Gastrocnemius medialis (tissue), 4 donors: ENCODE results near the gene FRY. TPM values are rescaled to one million over a fixed set of nuclear protein-coding genes. Genes with fewer than 3 reads are reported as not detected.

Experiments used
- ATAC-seq, 2 donors: fragments of 150-250 bp; one replicate each; pipeline ENCODE4 v1.9.1; 2016
- DNase-seq, 2 donors: peaks; one replicate each; pipeline ENCODE4 v3.0.0-alpha.2; 2019
- H3K27ac ChIP-seq, 4 donors: fragments of 200-600 bp; sonication (generic); 1 replicate in 1 of 4; 2 replicates in 3 of 4; pipeline ENCODE4 v1.5.1; 2016 to 2018; ENCODE audit warnings: mild to moderate bottlenecking in 2 of 4, moderate library complexity in 1 of 4
- H3K27me3 ChIP-seq, 3 donors: fragments of 200-600 bp; sonication (generic) in 2 of 3; 1 replicate in 1 of 3; 2 replicates in 2 of 3; pipeline versions ENCODE4 v1.5.1 to v1.6.0; 2016 to 2019; ENCODE audit warnings: mild to moderate bottlenecking in 1 of 3, moderate library complexity in 1 of 3
- H3K36me3 ChIP-seq, 2 donors: fragments of 200-600 bp; sonication (generic) in 1 of 2; one replicate each; pipeline ENCODE4 v1.5.1; 2017 to 2018
- H3K4me1 ChIP-seq, 2 donors: fragments of 200-600 bp; sonication (generic) in 1 of 2; one replicate each; pipeline ENCODE4 v1.5.1; 2016 to 2017; ENCODE audit warnings: mild to moderate bottlenecking in 2 of 2
- H3K4me3 ChIP-seq, 4 donors: fragments of 200-600 bp; sonication (generic) in 3 of 4; 1 replicate in 1 of 4; 2 replicates in 3 of 4; pipeline ENCODE4 v1.5.1; 2016 to 2019; ENCODE audit warnings: mild to moderate bottlenecking in 2 of 4
- H3K9me3 ChIP-seq, 3 donors: fragments of 200-600 bp; sonication (generic) in 2 of 3; 1 replicate in 1 of 3; 2 replicates in 2 of 3; pipeline ENCODE4 v1.5.1; 2016 to 2019
- POLR2A ChIP-seq, 2 donors: fragments of 450-650 bp; IDR thresholded peaks; one replicate each; pipeline ENCODE4 v1.6.1; 2017; ENCODE audit warnings: antibody characterized with exemption in 2 of 2, mild to moderate bottlenecking in 2 of 2, moderate library complexity in 2 of 2
- in situ Hi-C, 4 donors: fragments of 200-750 bp; cut with MboI; loops; one replicate each; pipeline versions ENCODE4 v1.15.0 to v1.8.0; 2017; ENCODE audit warnings: low sequenced_read_pairs in 4 of 4
- intact Hi-C: fragments of 100-400 bp; cut with DNase I; formaldehyde crosslinking; loops from one replicate; pipeline ENCODE4 v1.15.1; 2023; ENCODE audit warnings: low total_unique reads
- total RNA-seq, 4 donors: library from RNA; depleted of rRNA; stranded (reverse); fragments of >200 nt; gene quantifications; one replicate each; pipeline versions ENCODE4 v1.1.0 to v1.2.3, GENCODE V29; 2016
- TF ChIP-seq, protein P1 (sequence below), 5 experiments: fragments of 450-650 bp in 3 of 5; fragments of 200-600 bp in 2 of 5; sonication (generic) in 2 of 5; IDR thresholded peaks in 4 of 5; conservative IDR thresholded peaks in 1 of 5; 1 replicate in 4 of 5; 2 replicates in 1 of 5; pipeline ENCODE4 v1.5.1; 2016 to 2019; ENCODE audit warnings: antibody characterized with exemption in 5 of 5, mild to moderate bottlenecking in 3 of 5, moderate library complexity in 3 of 5

Gene FRY
- total RNA-seq, 4 donors from 2014 or later = 10.1 to 48.3 (median 21.4) TPM

DNA sequence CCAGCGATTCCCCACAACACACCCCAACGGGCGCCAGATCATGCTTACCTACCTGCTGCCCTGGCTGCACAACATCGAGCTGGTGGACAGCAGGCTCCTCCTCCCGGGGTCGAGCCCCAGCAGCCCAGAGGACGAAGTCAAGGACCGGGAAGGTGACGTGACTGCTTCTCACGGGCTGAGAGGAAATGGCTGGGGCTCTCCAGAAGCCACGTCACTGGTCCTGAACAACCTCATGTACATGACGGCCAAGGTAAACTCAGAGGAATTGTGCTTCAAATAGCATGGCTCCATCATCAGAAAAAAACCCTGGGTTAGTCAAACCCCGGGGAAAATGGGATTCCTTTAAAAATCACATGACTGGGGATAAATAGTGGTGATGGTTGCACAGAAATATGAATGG, 177.3 kb downstream of the FRY start:
- intact Hi-C loops = no loop called here
- H3K36me3 ChIP-seq = peaks cover 0 to 56% of the 10 kb centered on the region in 2 donors
- no peaks in the 10 kb centered on the region for H3K9me3 ChIP-seq
- peaks cover 2 to 15% of the 10 kb centered on the region in 2 donors for H3K4me1 ChIP-seq
- H3K27me3 ChIP-seq = no peaks in the 10 kb centered on the region
- no peak for ATAC-seq
- no peak overlapping the region for H3K4me3 ChIP-seq
- DNase-seq = no peak
- in situ Hi-C loops = no loop called here
- TF ChIP-seq POLR2A (IDR thresholded peaks at IDR 0.05) = no peak
- TF ChIP-seq, protein P1, sequence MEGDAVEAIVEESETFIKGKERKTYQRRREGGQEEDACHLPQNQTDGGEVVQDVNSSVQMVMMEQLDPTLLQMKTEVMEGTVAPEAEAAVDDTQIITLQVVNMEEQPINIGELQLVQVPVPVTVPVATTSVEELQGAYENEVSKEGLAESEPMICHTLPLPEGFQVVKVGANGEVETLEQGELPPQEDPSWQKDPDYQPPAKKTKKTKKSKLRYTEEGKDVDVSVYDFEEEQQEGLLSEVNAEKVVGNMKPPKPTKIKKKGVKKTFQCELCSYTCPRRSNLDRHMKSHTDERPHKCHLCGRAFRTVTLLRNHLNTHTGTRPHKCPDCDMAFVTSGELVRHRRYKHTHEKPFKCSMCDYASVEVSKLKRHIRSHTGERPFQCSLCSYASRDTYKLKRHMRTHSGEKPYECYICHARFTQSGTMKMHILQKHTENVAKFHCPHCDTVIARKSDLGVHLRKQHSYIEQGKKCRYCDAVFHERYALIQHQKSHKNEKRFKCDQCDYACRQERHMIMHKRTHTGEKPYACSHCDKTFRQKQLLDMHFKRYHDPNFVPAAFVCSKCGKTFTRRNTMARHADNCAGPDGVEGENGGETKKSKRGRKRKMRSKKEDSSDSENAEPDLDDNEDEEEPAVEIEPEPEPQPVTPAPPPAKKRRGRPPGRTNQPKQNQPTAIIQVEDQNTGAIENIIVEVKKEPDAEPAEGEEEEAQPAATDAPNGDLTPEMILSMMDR (IDR thresholded peaks at IDR 0.05 in 4 of 5, conservative IDR thresholded peaks at IDR 0.05 in 1 of 5) = no peak
- H3K27ac ChIP-seq = no peak overlapping the region

DNA sequence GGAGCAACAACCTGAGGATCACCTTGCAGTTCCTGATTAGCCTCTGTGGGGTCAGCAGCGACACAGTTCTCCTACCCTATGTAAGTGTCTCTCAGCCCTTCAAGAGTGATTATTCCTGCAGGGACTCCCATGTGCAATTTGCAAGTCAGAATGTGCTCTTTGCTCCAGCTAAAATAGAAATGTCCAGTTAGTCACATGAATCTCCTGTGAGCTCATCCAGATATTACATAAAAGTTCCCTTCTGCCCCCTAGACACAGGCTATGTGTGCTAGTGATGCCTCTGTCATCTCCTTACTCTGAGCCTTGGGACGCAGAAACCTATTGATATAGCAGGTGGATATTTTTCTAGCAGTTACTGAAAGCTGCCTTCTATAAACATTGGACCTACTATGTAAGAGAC, 178.1 kb downstream of the FRY start:
- in situ Hi-C loops = no loop called here
- intact Hi-C loops = loop anchor here (5.0 kb wide), 1 partner anchor 172 kb away; no protein-coding TSS in a partner anchor
- DNase-seq = no peak

DNA sequence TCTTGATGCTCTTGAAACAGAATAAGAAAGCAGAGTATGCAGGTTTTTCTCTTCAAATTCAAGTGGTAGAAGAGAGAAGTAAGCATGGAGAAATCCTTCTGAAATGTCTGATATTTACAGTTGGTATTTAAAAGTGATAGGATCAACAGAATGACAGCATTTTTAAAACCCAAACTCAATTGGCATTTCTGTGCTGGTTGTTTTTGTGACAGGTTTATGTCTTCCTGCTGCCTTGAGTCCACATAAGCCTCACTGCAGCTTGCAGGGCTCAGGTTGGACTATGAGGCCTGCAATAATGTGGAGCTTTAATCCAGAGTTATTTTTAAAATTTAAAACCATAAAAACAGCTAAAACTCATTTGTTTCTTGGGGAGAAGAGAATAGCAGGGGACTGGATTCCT, 178.5 kb downstream of the FRY start:
- intact Hi-C loops = loop anchor here (5.0 kb wide), 1 partner anchor 173 kb away; no protein-coding TSS in a partner anchor
- in situ Hi-C loops = no loop called here
- ATAC-seq (no peak), DNase-seq (no peak)
- Histone ChIP-seq H3K4me1 (peaks cover 2 to 15% of the 10 kb centered on the region in 2 donors), H3K27me3 (no peaks in the 10 kb centered on the region), H3K9me3 (no peaks in the 10 kb centered on the region), H3K4me3 (no peak overlapping the region), H3K27ac (peak overlapping the region in 1 of 4 donors; percentile 11), H3K36me3 (peaks cover 0 to 61% of the 10 kb centered on the region in 2 donors)
- TF ChIP-seq, protein P1 (IDR thresholded peaks at IDR 0.05 in 4 of 5, conservative IDR thresholded peaks at IDR 0.05 in 1 of 5) = no peak
- TF ChIP-seq POLR2A (IDR thresholded peaks at IDR 0.05) = no peak

More for the DNA sequence above, 178.1 kb downstream of the FRY start:
- no peak overlapping the region for H3K27ac ChIP-seq
- no peaks in the 10 kb centered on the region for H3K9me3 ChIP-seq
- TF ChIP-seq, protein P1 (IDR thresholded peaks at IDR 0.05 in 4 of 5, conservative IDR thresholded peaks at IDR 0.05 in 1 of 5) = no peak
- no peak for TF ChIP-seq POLR2A (IDR thresholded peaks at IDR 0.05)
- peak in 1 of 2 donors; percentile 55 for ATAC-seq
- peaks cover 2 to 15% of the 10 kb centered on the region in 2 donors for H3K4me1 ChIP-seq
- no peak overlapping the region for H3K4me3 ChIP-seq
- peaks cover 0 to 61% of the 10 kb centered on the region in 2 donors for H3K36me3 ChIP-seq
- no peaks in the 10 kb centered on the region for H3K27me3 ChIP-seq

DNA sequence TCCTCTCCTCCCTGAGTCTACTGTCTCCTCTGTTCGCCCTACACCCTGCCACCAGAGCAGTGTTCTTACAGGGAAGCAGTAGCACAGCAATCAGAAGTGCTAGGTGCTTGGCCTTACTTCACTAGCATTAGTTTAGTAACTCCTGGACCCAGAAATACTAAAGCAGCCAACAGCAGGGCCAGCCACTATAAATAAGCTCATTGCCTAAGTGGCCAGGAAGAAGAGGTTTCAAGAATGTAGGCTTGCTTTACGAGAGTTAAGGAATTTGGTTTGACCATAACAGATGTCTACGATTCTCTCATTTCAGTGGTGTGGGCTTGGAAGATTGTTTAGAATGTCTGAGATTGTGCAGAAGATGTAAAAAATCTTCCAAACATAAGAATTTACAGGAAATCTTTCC, 180.2 kb downstream of the FRY start:
- in situ Hi-C loops (no loop called here), intact Hi-C loops (loop anchor here (5.0 kb wide), 1 partner anchor 175 kb away; no protein-coding TSS in a partner anchor)
- no peak for TF ChIP-seq POLR2A (IDR thresholded peaks at IDR 0.05)
- TF ChIP-seq, protein P1 (IDR thresholded peaks at IDR 0.05 in 4 of 5, conservative IDR thresholded peaks at IDR 0.05 in 1 of 5) = no peak
- ATAC-seq = peak; percentile 58 to 77
- no peaks in the 10 kb centered on the region for H3K9me3 ChIP-seq
- H3K4me1 ChIP-seq = peaks cover 2 to 15% of the 10 kb centered on the region in 2 donors
- H3K27ac ChIP-seq = no peak overlapping the region
- no peaks in the 10 kb centered on the region for H3K27me3 ChIP-seq
- peaks cover 0 to 68% of the 10 kb centered on the region in 2 donors for H3K36me3 ChIP-seq
- DNase-seq = peak in 1 of 2 donors; percentile 24
- H3K4me3 ChIP-seq = no peak overlapping the region

DNA sequence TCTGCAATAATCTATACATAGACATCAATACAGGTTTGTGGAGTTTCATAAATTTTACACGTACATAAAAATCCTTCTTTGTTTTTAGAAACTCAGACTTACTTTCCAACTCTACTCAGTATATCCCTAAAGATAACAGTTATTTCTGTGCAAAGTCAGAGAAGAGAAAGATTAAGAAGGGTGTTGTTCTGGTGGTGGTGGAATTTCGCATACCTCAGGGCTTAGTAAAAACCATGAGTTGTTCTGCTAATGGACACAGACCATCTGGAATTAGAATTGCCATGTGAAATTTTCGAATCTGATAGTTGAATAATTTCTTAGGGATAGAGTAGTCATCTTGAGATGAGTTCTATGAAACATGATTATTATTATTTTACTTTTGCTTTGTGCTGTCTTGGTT, 180.8 kb downstream of the FRY start:
- intact Hi-C loops (loop anchor here (5.0 kb wide), 1 partner anchor 175 kb away; no protein-coding TSS in a partner anchor), in situ Hi-C loops (no loop called here)
- no peaks in the 10 kb centered on the region for H3K27me3 ChIP-seq
- H3K4me3 ChIP-seq = no peak overlapping the region
- H3K9me3 ChIP-seq = no peaks in the 10 kb centered on the region
- ATAC-seq = no peak
- peaks cover 0 to 68% of the 10 kb centered on the region in 2 donors for H3K36me3 ChIP-seq
- H3K27ac ChIP-seq = no peak overlapping the region
- DNase-seq = no peak
- TF ChIP-seq POLR2A (IDR thresholded peaks at IDR 0.05) = no peak
- TF ChIP-seq, protein P1 (IDR thresholded peaks at IDR 0.05 in 4 of 5, conservative IDR thresholded peaks at IDR 0.05 in 1 of 5) = no peak
- H3K4me1 ChIP-seq = peaks cover 2 to 15% of the 10 kb centered on the region in 2 donors
